ENCODE results near the gene GALNT17.

The GALNT17 gene

DNA sequence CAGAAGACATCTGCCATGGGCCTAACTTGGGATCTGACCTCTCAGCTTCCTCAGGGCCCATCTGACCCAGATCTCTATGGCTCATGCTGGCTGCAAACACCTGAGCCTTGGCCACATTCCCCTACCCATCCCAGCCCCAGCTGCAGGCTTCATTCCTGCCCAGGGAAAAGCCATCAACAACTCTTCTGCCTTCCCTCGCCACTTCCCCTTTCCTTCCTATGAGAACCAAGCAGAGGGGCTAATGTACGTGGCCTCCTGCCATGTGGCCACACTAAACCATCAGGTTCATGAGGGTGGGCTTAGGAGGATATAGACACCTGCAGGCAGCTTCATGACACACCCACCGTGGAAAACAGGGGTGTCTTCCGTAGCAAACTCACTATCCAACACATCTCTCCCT is 312.2 kb downstream of the GALNT17 start:
- peaks cover 22% of the 10 kb centered on the region for H3K4me1 ChIP-seq (ENCODE audit: control insufficient read depth, low read depth, low read length)
- H3K4me3 ChIP-seq (ENCODE audit: low read length), result no peak overlapping the region
- no peak overlapping the region for H3K9ac ChIP-seq (ENCODE audit: low read length)
- no peak overlapping the region for H3K27ac ChIP-seq (ENCODE audit: low read length)
- H3K36me3 ChIP-seq (ENCODE audit: control insufficient read depth, low read depth, low read length), result no peaks in the 10 kb centered on the region
- no peaks in the 10 kb centered on the region for H3K9me3 ChIP-seq (ENCODE audit: control insufficient read depth, low read depth, low read length)
- no peaks in the 10 kb centered on the region for H3K27me3 ChIP-seq (ENCODE audit: control insufficient read depth, insufficient read depth, low read length)

DNA sequence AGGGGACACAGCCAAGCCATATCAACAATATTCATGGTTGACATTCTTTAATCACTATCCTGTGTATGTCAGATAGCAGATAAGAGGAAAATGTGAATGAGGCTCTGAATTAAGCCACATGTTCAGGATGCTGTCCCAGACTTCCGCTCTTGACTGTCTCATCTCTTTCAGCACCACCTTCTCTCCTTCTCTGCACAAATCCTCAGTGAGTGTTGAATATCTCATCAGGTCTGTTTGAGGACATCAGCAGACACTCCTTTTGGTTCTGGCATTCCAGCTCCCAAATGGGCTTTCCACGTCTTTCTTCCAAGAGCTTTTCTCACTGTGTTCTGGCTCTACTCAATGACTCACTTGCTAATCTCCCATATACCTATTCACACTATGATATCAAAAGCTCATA is 321.7 kb downstream of the GALNT17 start:
- no peaks in the 10 kb centered on the region for H3K27me3 ChIP-seq (ENCODE audit: control insufficient read depth, insufficient read depth, low read length)
- H3K4me1 ChIP-seq (ENCODE audit: control insufficient read depth, low read depth, low read length), result peaks cover 32% of the 10 kb centered on the region
- H3K27ac ChIP-seq (ENCODE audit: low read length), result no peak overlapping the region
- no peaks in the 10 kb centered on the region for H3K36me3 ChIP-seq (ENCODE audit: control insufficient read depth, low read depth, low read length)
- H3K9ac ChIP-seq (ENCODE audit: low read length), result no peak overlapping the region
- H3K4me3 ChIP-seq (ENCODE audit: low read length), result no peak overlapping the region
- no peaks in the 10 kb centered on the region for H3K9me3 ChIP-seq (ENCODE audit: control insufficient read depth, low read depth, low read length)

DNA sequence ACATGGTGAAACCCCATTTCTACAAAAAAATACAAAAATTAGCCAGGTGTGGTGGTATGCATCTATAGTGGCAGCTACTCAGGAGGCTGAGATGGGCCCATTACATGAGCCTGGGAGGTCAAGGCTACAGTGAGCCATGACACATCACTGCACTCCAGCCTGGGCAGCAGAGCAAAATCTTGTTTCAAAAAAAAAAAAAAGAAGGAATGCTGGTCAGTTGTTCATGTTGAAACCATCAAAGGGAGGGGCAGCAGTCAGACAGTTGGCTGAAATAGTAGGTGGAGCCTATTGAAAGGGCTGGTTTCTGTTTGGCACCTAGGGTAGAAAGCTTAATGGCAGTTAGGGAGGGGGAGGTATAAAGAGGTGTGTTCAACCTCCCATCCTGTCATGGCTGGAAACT is 323.0 kb downstream of the GALNT17 start:
- no peaks in the 10 kb centered on the region for H3K36me3 ChIP-seq (ENCODE audit: control insufficient read depth, low read depth, low read length)

DNA sequence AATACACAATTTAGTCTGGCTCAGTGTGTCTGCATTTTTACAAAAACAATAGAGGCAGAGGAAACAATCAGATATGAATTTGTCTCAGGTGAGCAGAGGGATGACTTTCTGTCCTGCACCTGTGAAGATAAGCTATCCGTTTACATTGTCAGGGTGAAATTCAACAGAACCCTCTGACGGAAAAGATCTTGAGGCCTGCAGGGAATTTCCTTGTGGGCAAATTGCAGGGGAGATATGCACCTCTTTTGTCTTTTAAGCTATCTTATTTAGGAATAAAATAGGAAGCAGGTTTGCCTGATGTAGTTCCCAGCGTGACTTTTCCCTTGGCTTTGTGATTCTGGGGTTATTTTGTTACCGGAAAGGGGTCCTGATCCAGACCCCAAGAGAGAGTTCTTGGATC is 325.1 kb downstream of the GALNT17 start:
- no peaks in the 10 kb centered on the region for H3K27me3 ChIP-seq (ENCODE audit: control insufficient read depth, insufficient read depth, low read length)
- peaks cover 52% of the 10 kb centered on the region for H3K4me1 ChIP-seq (ENCODE audit: control insufficient read depth, low read depth, low read length)
- no peaks in the 10 kb centered on the region for H3K9me3 ChIP-seq (ENCODE audit: control insufficient read depth, low read depth, low read length)
- no peaks in the 10 kb centered on the region for H3K36me3 ChIP-seq (ENCODE audit: control insufficient read depth, low read depth, low read length)
- peak overlapping the region; percentile 13 for H3K27ac ChIP-seq (ENCODE audit: low read length)
- H3K4me3 ChIP-seq (ENCODE audit: low read length), result no peak overlapping the region
- no peak overlapping the region for H3K9ac ChIP-seq (ENCODE audit: low read length)

More for the DNA sequence above, 323.0 kb downstream of the GALNT17 start:
- no peak overlapping the region for H3K9ac ChIP-seq (ENCODE audit: low read length)
- H3K4me1 ChIP-seq (ENCODE audit: control insufficient read depth, low read depth, low read length), result peaks cover 45% of the 10 kb centered on the region
- no peak overlapping the region for H3K27ac ChIP-seq (ENCODE audit: low read length)
- no peaks in the 10 kb centered on the region for H3K9me3 ChIP-seq (ENCODE audit: control insufficient read depth, low read depth, low read length)
- no peaks in the 10 kb centered on the region for H3K27me3 ChIP-seq (ENCODE audit: control insufficient read depth, insufficient read depth, low read length)
- no peak overlapping the region for H3K4me3 ChIP-seq (ENCODE audit: low read length)

DNA sequence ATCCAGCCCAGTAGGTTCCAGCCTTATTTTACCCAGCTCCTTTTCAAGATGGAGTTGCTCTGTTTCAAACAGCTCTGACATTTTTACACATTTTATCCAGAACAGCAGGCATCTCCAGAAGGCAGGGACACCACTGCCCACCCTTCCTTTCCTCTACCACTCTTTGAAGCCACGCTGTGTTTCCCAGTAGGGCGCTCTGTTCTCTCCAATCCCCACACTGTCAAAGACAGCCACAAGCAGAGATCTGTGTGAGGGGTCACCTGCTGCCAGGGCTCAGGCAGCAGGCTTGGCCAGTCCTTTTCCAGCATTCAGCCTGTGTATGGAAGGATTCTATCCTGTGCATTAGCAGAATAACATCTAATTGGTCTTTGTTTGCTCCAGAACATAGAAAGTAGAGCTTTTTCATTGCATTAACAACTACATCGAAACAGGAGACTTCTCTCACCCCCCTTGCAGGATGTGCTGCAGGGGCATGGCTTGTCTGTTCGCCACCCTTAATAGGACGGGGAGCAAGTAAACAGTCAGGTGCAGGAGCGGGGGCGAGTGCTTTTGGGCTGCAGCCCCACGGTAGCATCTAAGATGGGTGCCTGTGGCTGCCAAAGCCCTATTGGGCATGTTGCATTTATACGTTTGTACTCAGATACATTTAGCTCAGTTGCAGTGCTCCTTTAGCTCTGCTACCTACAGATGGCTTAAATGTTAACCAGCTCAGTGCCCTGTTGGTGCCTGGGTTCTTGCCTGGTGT is 326.1 kb downstream of the GALNT17 start:
- no peaks in the 10 kb centered on the region for H3K27me3 ChIP-seq (ENCODE audit: control insufficient read depth, insufficient read depth, low read length)
- H3K36me3 ChIP-seq (ENCODE audit: control insufficient read depth, low read depth, low read length), result no peaks in the 10 kb centered on the region
- no peaks in the 10 kb centered on the region for H3K9me3 ChIP-seq (ENCODE audit: control insufficient read depth, low read depth, low read length)
- H3K4me1 ChIP-seq (ENCODE audit: control insufficient read depth, low read depth, low read length), result peaks cover 49% of the 10 kb centered on the region
- no peak overlapping the region for H3K9ac ChIP-seq (ENCODE audit: low read length)
- H3K27ac ChIP-seq (ENCODE audit: low read length), result peak overlapping the region; percentile 13
- H3K4me3 ChIP-seq (ENCODE audit: low read length), result no peak overlapping the region

DNA sequence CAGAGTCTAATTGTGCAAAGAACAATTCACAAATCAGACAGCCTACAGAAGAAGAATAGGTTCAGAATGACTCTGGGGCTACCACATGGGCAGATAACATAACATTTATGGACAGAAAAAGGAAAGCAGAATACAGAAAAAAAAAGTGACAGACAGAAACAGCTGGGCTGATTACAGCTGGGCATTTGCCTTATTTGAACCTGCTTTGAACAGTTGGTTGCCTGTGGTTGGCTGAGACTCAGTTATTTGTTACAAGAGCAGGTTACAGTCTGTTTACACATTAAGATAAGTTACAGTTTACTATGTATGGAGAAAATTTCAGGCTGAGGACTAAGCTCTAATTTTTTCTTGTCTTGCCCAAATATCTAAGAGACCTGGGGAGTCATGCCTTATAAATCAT is 327.2 kb downstream of the GALNT17 start:
- peak overlapping the region; percentile 25 for H3K27ac ChIP-seq (ENCODE audit: low read length)
- no peak overlapping the region for H3K4me3 ChIP-seq (ENCODE audit: low read length)
- no peak overlapping the region for H3K9ac ChIP-seq (ENCODE audit: low read length)
- no peaks in the 10 kb centered on the region for H3K9me3 ChIP-seq (ENCODE audit: control insufficient read depth, low read depth, low read length)
- peaks cover 47% of the 10 kb centered on the region for H3K4me1 ChIP-seq (ENCODE audit: control insufficient read depth, low read depth, low read length)
- H3K36me3 ChIP-seq (ENCODE audit: control insufficient read depth, low read depth, low read length), result no peaks in the 10 kb centered on the region
- no peaks in the 10 kb centered on the region for H3K27me3 ChIP-seq (ENCODE audit: control insufficient read depth, insufficient read depth, low read length)

DNA sequence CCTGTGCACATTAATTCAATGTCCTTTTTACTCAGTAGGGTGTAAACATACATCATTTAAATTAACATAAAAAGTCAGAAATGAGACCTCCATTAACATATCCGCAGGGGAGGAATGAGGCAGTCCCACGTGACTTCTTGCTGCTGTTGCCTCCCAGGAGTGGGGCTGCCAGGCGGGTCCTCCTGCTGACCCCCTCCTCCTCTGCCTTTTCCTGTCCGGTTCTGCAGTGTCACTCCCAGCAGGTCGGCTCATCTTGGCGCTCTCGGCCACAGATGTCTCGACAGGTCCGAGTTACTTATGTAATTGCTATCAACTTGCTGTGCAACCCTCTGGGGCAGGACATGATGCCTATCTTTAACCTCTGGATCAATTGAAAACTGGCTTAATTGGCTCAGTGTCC is 329.6 kb downstream of the GALNT17 start:
- Histone ChIP-seq H3K27ac (ENCODE audit: low read length) (no peak overlapping the region), H3K4me1 (ENCODE audit: control insufficient read depth, low read depth, low read length) (peaks cover 62% of the 10 kb centered on the region), H3K9me3 (ENCODE audit: control insufficient read depth, low read depth, low read length) (no peaks in the 10 kb centered on the region), H3K36me3 (ENCODE audit: control insufficient read depth, low read depth, low read length) (no peaks in the 10 kb centered on the region), H3K9ac (ENCODE audit: low read length) (no peak overlapping the region), H3K27me3 (ENCODE audit: control insufficient read depth, insufficient read depth, low read length) (no peaks in the 10 kb centered on the region), H3K4me3 (ENCODE audit: low read length) (no peak overlapping the region)

DNA sequence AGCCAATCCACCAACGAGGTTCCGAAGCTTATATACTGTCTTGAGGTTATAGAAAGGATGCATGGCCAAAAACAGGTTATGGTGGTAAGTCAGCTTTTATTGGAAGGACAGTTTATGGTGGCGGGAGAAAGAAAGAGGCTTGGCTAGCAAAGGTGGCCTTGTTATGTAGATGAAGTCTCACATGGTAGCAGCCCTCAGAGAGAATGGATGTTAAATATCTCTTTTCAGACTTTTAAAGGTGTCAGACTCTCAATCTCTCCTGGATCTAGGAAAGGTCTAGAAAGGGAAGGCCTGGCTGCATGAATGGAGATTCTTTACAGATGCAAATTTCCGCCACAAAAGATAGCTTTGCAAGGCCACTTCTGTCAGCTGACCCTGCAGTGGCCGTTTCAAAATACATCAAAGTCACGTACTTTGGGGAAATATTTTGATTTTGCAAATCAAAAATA is 333.8 kb downstream of the GALNT17 start:
- no peaks in the 10 kb centered on the region for H3K36me3 ChIP-seq (ENCODE audit: control insufficient read depth, low read depth, low read length)
- no peaks in the 10 kb centered on the region for H3K9me3 ChIP-seq (ENCODE audit: control insufficient read depth, low read depth, low read length)
- no peaks in the 10 kb centered on the region for H3K27me3 ChIP-seq (ENCODE audit: control insufficient read depth, insufficient read depth, low read length)
- peak overlapping the region; percentile 85 for H3K27ac ChIP-seq (ENCODE audit: low read length)
- peak overlapping the region; percentile 26 for H3K9ac ChIP-seq (ENCODE audit: low read length)
- H3K4me3 ChIP-seq (ENCODE audit: low read length), result peak overlapping the region; percentile 38
- H3K4me1 ChIP-seq (ENCODE audit: control insufficient read depth, low read depth, low read length), result peaks cover 47% of the 10 kb centered on the region

DNA sequence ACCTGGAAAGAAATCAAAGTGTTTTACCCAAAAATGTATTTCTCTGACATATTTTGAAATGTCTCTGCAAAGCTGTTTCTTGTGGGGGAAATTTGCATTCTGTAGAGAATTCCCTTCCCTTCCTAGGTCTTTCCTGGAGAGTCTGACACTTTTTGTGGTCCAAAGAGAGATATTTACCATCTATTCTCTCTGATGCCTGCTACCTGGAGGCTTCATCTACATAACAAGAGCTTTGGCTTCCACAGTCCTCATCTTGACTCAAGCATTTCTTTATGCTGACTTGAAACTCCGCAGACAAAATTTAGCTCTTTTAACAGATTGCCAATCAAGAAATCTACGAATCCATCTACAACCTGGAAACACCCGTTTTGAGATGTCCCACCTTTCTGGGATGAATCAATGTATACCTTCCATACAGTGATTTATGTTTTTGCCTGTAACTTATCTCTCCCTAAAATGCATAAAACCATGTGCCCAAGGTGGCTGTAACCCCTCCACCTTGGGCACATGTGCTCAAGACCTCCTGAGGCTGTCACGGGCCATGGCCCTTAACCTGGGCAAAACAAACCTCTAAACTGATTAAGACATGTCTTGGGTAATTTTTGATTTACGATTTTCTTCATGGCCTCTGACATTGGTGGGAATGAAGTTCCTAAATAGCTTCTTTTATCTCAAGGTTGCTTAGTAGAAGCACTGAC is 334.7 kb downstream of the GALNT17 start:
- no peaks in the 10 kb centered on the region for H3K36me3 ChIP-seq (ENCODE audit: control insufficient read depth, low read depth, low read length)
- no peaks in the 10 kb centered on the region for H3K27me3 ChIP-seq (ENCODE audit: control insufficient read depth, insufficient read depth, low read length)
- H3K4me1 ChIP-seq (ENCODE audit: control insufficient read depth, low read depth, low read length), result peaks cover 52% of the 10 kb centered on the region
- H3K9me3 ChIP-seq (ENCODE audit: control insufficient read depth, low read depth, low read length), result no peaks in the 10 kb centered on the region
- peak overlapping the region; percentile 70 for H3K27ac ChIP-seq (ENCODE audit: low read length)
- peak overlapping the region; percentile 30 for H3K9ac ChIP-seq (ENCODE audit: low read length)
- H3K4me3 ChIP-seq (ENCODE audit: low read length), result peak overlapping the region; percentile 38

DNA sequence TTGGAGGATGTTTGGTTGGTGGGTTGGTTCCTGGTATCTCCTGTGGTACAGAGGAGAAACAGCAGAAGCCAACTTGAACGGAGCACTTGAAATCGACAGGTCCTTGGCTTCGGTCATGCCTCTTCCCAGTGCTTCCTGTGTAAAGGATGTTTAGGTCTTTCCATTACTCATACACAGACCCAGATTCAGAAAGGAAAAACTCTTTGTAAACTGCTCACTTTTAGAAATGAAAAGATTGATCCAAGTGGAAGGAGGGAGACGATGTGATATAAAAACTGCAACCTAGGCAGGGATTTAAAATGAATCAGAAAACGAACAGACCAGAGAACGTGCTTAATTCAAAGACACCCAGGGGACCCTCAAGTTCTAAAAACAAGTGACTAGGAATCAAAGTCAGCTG is 338.4 kb downstream of the GALNT17 start:
- Histone ChIP-seq H3K27ac (ENCODE audit: low read length) (peak overlapping the region; percentile 1), H3K4me3 (ENCODE audit: low read length) (no peak overlapping the region), H3K4me1 (ENCODE audit: control insufficient read depth, low read depth, low read length) (peaks cover 64% of the 10 kb centered on the region), H3K36me3 (ENCODE audit: control insufficient read depth, low read depth, low read length) (no peaks in the 10 kb centered on the region), H3K9me3 (ENCODE audit: control insufficient read depth, low read depth, low read length) (peaks cover 7% of the 10 kb centered on the region), H3K27me3 (ENCODE audit: control insufficient read depth, insufficient read depth, low read length) (no peaks in the 10 kb centered on the region), H3K9ac (ENCODE audit: low read length) (no peak overlapping the region)

DNA sequence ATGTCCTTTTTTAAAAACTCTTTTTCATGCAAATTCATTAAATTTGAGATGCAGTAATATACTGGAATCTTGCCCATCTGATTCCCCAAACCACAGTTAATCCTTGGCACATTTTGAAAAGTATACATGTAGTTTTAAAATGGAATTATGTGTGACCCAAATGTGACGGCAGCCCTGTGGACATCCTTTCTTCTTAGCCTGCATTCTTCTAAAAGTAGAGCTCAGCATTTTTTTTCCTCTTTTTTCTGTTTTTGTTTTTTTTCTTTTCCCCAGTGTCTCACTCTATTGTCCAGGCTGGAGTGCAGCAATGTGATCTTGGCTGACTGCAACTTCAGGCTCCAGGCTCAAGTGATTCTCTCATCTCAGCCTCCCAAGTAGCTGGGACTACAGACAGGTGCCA is 338.9 kb downstream of the GALNT17 start:
- Histone ChIP-seq H3K9ac (ENCODE audit: low read length) (no peak overlapping the region), H3K9me3 (ENCODE audit: control insufficient read depth, low read depth, low read length) (peaks cover 7% of the 10 kb centered on the region), H3K4me1 (ENCODE audit: control insufficient read depth, low read depth, low read length) (peaks cover 59% of the 10 kb centered on the region), H3K36me3 (ENCODE audit: control insufficient read depth, low read depth, low read length) (no peaks in the 10 kb centered on the region), H3K27ac (ENCODE audit: low read length) (peak overlapping the region; percentile 53), H3K4me3 (ENCODE audit: low read length) (no peak overlapping the region), H3K27me3 (ENCODE audit: control insufficient read depth, insufficient read depth, low read length) (no peaks in the 10 kb centered on the region)

DNA sequence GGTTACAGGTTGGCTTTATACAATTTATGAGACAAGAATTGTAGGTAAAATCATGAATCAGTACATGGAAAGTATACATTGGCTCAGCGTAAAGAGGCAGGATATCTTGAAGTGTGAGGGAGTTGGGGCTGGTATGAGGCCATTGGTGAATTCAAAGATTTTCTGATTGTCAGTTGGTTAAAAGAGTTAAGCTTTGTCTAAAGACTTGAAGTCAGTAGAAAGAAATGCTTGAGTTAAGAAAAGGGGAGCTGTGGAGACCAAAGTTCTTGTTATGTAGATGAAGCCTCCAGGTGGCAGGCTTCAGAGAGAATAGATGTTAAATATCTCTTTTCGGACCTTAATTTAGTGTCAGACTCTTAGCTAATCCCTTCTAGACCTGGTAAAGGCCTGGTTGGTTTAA is 341.0 kb downstream of the GALNT17 start:
- H3K27me3 ChIP-seq (ENCODE audit: control insufficient read depth, insufficient read depth, low read length), result no peaks in the 10 kb centered on the region
- H3K4me1 ChIP-seq (ENCODE audit: control insufficient read depth, low read depth, low read length), result peaks cover 38% of the 10 kb centered on the region
- peak overlapping the region; percentile 84 for H3K27ac ChIP-seq (ENCODE audit: low read length)
- H3K4me3 ChIP-seq (ENCODE audit: low read length), result no peak overlapping the region
- H3K9me3 ChIP-seq (ENCODE audit: control insufficient read depth, low read depth, low read length), result peaks cover 7% of the 10 kb centered on the region
- no peaks in the 10 kb centered on the region for H3K36me3 ChIP-seq (ENCODE audit: control insufficient read depth, low read depth, low read length)
- H3K9ac ChIP-seq (ENCODE audit: low read length), result peak overlapping the region; percentile 29
